SJSA1 (cell line): ENCODE results near the gene EFCAB8. TPM values are rescaled to one million over a fixed set of nuclear protein-coding genes. Genes with fewer than 3 reads are reported as not detected.

ENCODE experiments used
- DNase-seq, 2 experiments: peaks; one replicate each; pipeline ENCODE4 v3.0.0-alpha.2; 2015 to 2020; ENCODE audit warnings: low spot score in 2 of 2, low read depth in 1 of 2
- H3K27ac ChIP-seq: fragments of 250-450 bp; sonication (Bioruptor Pico); 2 replicates; pipeline ENCODE4 v1.5.1; 2020; ENCODE audit warnings: mild to moderate bottlenecking, moderate library complexity
- H3K27me3 ChIP-seq: fragments of 250-450 bp; sonication (Bioruptor Pico); replicated peaks from 2 replicates; pipeline ENCODE4 v1.5.1; 2020; ENCODE audit warnings: mild to moderate bottlenecking, moderate library complexity
- H3K36me3 ChIP-seq: fragments of 250-450 bp; sonication (Bioruptor Pico); 2 replicates; pipeline ENCODE4 v1.5.1; 2020; ENCODE audit warnings: mild to moderate bottlenecking
- H3K4me1 ChIP-seq: fragments of 250-450 bp; sonication (Bioruptor Pico); replicated peaks from 2 replicates; pipeline ENCODE4 v1.6.1; 2021; ENCODE audit warnings: mild to moderate bottlenecking
- H3K4me3 ChIP-seq: fragments of 250-450 bp; sonication (Bioruptor Pico); 2 replicates; pipeline ENCODE4 v1.5.1; 2020; ENCODE audit warnings: mild to moderate bottlenecking
- H3K9me3 ChIP-seq: fragments of 250-450 bp; sonication (Bioruptor Pico); replicated peaks from 2 replicates; pipeline ENCODE4 v1.5.1; 2020; ENCODE audit warnings: mild to moderate bottlenecking
- total RNA-seq: library from RNA; depleted of rRNA; stranded (reverse); fragments of >200 nt; shearing (Covaris generic); gene quantifications from 2 replicates; pipeline ENCODE4 v1.2.3, GENCODE V29; 2014

EFCAB8 gene
- total RNA-seq, 1 experiment from 2014 or later, result 0.08 TPM

DNA sequence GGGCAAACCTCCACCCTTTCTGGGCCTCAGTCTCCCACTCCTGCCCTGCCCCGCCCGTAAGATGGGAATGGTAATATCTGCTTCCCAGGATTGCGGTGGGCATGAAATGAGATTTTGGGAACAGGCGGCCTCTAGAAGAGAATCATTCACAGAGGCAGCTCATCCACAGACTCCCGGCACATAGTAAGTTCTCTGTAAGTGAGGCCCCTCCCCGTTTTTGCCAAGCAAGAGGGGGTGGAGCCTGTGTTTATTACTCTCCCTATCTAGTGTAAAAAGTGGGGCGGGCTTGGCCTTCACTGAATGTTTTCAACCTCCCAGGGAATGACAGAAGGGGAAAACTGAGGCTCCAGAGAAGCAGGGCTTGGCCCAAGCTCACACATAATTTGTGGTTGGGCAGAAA is 125.5 kb downstream of the EFCAB8 start:
- H3K27ac ChIP-seq, result no peak overlapping the region
- H3K9me3 ChIP-seq, result peaks cover 7% of the 10 kb centered on the region
- peaks cover 30% of the 10 kb centered on the region for H3K4me1 ChIP-seq
- no peak for DNase-seq
- H3K27me3 ChIP-seq, result no peaks in the 10 kb centered on the region
- H3K36me3 ChIP-seq, result no peaks in the 10 kb centered on the region
- H3K4me3 ChIP-seq, result no peak overlapping the region

DNA sequence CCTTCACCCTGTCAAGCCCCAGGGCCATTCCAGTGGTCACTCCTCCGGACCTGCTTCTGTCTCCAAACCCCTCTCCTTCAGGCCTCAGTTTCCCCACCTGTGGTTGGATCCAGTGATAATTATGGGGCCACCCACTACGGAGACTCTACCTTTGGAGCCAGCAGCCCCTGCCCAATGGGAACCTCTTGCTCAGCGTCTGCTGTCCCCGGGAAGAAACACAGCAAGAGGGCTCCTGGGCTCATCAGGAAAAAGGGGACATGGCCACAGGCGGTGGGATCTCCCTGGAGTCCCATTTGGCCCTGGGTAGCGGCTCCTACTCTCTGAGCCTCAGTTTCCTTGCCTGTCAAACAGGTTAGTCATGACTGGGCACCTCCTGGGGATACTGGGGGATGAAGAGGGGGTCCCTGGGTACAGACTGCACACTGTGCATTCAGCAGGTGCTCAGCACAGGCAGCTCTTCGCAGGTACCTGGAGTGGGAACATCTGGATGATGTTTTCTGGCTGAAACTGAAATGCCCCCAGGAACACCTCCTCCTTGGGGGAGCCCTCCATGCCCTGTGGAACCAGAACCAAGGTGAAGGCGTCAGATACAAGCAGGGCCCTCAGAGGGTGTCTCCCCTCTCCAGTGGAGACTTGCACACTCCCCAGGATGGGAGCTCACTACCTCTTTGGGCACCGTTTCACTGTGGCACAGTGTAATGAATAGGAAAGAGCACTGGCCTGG is 126.1 kb downstream of the EFCAB8 start:
- H3K9me3 ChIP-seq, result peaks cover 7% of the 10 kb centered on the region
- H3K4me1 ChIP-seq, result peaks cover 24% of the 10 kb centered on the region
- DNase-seq, result no peak
- H3K27me3 ChIP-seq, result no peaks in the 10 kb centered on the region
- no peak overlapping the region for H3K4me3 ChIP-seq
- no peak overlapping the region for H3K27ac ChIP-seq
- no peaks in the 10 kb centered on the region for H3K36me3 ChIP-seq

DNA sequence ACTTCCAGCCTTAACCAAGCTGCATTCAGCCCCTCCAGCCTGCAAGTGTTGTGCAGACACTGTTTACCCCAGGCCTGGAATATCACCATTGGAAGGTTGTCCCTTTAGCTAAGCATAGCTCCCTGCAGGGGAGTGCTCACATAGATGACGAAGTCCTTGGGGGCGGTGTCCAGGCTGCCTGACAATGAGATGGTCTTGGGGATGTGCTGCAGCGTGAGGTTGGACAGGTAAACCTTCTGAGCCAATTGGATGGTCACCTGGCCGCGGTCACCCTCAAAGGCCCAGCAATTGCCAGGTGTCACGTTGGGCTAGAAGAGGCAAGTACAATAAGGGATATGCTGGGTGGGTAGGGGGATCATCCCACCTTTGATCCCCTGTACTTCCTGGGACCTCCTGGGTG is 126.9 kb downstream of the EFCAB8 start:
- DNase-seq, result no peak
- Histone ChIP-seq H3K27ac (no peak overlapping the region), H3K36me3 (no peaks in the 10 kb centered on the region), H3K9me3 (peaks cover 7% of the 10 kb centered on the region), H3K4me1 (peaks cover 18% of the 10 kb centered on the region), H3K27me3 (no peaks in the 10 kb centered on the region), H3K4me3 (no peak overlapping the region)

DNA sequence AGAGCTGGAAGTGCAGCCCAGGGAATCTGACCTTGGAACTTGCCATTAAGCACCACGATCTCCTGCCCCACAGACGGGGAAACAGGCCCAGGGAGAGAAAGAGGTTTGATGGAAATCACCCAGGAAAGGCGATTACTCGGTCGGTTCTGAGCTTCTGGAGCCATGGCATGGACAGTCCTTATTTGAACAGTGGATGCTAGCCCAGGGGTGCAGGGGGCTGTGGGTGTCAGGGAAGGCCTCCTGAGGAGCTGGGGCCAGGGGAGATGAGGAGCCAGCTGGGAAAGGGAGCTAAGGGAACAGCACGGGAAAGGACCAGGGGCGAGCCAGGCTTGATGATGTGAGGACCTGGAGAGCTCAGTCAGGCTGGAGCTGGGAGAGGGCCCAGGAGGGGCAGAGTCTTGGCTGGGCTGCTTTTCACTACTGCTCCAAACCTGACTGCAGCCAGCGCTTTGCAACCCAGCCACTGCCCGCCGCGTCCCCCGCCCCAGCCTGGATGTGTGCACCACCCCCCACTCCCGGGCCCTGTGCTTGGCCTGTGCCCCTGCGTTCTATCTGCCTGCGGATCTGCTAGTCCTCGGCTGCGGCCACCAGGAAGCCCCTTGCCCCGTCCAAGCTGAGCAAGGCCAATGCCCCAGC is 127.7 kb downstream of the EFCAB8 start:
- H3K4me1 ChIP-seq, result peaks cover 9% of the 10 kb centered on the region
- H3K36me3 ChIP-seq, result no peaks in the 10 kb centered on the region
- H3K4me3 ChIP-seq, result no peak overlapping the region
- DNase-seq, result no peak
- no peak overlapping the region for H3K27ac ChIP-seq
- no peaks in the 10 kb centered on the region for H3K9me3 ChIP-seq
- H3K27me3 ChIP-seq, result 0 out of 2 replicates have a peak, but pooled peaks cover 2% of the 10 kb centered on the region

DNA sequence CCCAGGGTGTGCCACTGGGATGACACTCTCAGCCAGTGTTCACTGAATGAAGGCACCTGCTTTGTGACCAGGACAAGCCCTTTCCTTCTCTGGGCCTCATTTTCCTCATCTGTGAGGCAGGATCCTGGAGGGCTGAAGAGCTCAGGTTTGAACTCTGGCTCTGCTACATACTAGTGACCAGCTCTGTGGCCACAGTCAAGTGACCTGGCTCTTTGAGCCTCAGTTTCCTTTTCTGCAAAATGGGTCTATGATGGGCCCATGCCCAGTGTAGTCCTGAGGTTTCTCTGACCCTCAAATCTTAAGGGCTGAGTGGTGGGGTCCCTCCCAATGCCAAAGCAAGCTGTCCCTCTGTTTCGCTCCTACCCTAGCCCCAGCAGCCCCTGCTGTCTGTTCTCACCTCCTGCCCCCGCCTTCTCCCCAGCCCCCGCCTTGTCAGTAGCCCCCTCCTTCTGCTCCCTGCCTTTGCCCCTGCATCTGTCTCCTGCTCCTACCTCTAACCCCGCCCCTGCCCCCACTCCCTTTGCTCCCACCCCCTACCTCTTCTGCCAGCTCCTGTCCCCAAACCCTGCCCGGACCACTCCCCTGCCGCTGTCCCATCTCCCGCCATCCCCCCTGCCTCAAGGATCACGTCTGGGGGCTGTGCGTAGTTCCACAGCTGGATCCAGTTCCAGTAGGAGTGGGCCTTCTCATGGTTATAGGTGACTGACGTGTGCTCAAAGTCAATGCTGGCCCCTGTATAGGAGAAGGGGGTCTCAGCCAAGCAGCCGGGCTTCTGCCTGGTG is 128.5 kb downstream of the EFCAB8 start:
- Histone ChIP-seq H3K27me3 (0 out of 2 replicates have a peak, but pooled peaks cover 2% of the 10 kb centered on the region), H3K27ac (no peak overlapping the region), H3K4me1 (peaks cover 8% of the 10 kb centered on the region), H3K36me3 (no peaks in the 10 kb centered on the region), H3K4me3 (no peak overlapping the region), H3K9me3 (no peaks in the 10 kb centered on the region)
- DNase-seq, result no peak

DNA sequence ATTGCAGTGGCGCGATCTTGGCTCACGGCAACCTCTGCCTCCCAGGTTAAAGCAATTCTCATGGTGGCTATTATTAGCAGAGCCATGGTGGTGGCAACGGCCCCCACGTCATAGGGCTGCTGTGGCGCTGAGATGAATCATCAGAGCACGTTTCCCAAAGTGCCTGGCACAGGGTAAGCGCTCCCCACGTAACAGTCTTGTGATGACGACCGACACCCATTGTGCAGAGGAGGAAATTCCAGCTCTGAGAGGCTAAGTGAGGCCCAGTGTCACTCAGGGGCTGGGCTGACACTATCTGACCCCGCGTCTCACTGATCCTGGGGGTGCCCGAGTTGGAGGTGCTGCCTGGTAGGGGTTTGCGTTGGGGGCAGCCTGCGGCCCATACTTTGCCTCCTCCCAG is 129.3 kb downstream of the EFCAB8 start:
- Histone ChIP-seq H3K27ac (no peak overlapping the region), H3K4me1 (peaks cover 2% of the 10 kb centered on the region)
- DNase-seq, result no peak

DNA sequence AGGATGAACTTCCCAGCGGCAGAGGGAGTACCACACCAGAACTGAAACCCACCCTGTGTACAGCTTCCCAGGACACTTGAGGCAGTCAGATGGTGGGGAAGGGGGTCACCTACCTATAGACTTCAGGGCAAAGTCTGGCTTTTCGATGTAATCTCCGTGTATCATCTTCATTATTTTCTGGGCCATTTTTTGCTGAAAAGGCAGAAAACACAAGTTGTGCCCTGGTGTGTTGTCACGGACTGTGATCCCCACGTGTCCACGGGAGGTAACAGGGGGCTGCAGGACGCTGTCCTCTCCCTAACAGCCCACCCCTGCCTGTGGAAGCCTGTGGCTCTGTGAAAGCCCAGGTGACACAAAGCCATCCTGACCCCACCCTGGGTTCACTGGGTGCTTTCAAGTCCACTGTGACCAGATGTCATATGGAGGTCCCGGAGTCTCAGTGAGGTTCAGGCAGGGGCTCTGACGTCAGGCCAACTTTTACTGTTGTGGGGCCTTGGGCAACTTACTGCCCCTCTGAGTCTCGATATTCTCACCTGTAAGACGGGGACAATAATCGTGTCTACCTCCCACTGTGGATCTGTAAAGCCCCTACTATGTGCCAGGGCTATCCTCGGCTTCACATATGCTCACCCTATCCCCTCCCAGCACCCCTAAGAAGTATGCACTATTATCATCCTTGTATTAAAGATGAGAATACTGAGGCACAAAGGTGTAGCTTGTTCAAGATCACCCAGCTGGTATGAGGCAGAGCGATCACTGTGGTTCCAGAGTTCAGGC is 131.0 kb downstream of the EFCAB8 start:
- DNase-seq, result no peak
- Histone ChIP-seq H3K9me3 (0 out of 2 replicates have a peak, but pooled peaks cover 3% of the 10 kb centered on the region), H3K36me3 (no peaks in the 10 kb centered on the region), H3K27ac (no peak overlapping the region), H3K27me3 (0 out of 2 replicates have a peak, but pooled peaks cover 2% of the 10 kb centered on the region), H3K4me3 (no peak overlapping the region), H3K4me1 (no peaks in the 10 kb centered on the region)

More for the DNA sequence above, 129.3 kb downstream of the EFCAB8 start:
- Histone ChIP-seq H3K9me3 (0 out of 2 replicates have a peak, but pooled peaks cover 3% of the 10 kb centered on the region), H3K4me3 (no peak overlapping the region), H3K36me3 (no peaks in the 10 kb centered on the region), H3K27me3 (0 out of 2 replicates have a peak, but pooled peaks cover 2% of the 10 kb centered on the region)

DNA sequence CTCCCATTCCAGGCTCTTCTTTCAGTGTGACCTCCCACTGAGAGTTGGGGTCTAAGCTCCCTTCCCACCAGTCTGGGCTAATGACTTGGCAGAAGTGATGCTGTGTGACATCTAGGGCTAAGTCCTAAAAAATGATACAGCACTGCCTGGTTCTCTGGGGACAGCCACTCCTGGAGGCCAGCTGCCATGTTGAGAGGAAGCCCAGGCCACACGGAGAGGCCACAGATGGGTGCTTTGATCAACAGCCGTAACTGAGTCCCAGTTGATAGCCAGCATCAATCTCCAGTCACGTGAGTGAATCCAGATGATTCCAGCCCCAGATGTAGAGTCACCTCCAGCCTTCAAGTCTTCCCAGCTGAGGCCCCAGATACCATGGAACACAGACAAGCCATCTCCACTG is 131.7 kb downstream of the EFCAB8 start:
- Histone ChIP-seq H3K27me3 (0 out of 2 replicates have a peak, but pooled peaks cover 2% of the 10 kb centered on the region), H3K9me3 (0 out of 2 replicates have a peak, but pooled peaks cover 4% of the 10 kb centered on the region), H3K4me3 (no peak overlapping the region), H3K27ac (no peak overlapping the region), H3K36me3 (no peaks in the 10 kb centered on the region), H3K4me1 (no peaks in the 10 kb centered on the region)
- DNase-seq, result no peak

DNA sequence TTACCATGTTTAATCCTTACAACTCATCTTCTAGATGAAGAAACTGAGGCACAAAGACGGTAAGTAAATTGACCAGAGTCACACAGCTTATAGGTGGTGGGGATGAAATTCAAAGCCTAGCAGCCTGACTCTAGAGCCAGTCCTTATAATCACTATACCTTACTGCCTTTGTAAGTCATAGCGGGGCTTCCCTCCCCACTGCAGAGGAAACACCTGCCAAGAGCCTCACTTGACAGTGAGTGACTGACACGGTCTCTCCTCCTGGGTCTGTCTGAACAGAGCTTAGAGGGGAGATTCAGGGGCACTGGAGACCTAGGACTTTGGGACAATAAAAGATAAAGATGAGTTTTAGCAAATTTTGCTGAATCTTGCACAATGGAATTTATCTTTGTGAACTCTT is 132.7 kb downstream of the EFCAB8 start:
- Histone ChIP-seq H3K27ac (no peak overlapping the region), H3K9me3 (0 out of 2 replicates have a peak, but pooled peaks cover 7% of the 10 kb centered on the region), H3K4me1 (no peaks in the 10 kb centered on the region), H3K4me3 (no peak overlapping the region), H3K27me3 (0 out of 2 replicates have a peak, but pooled peaks cover 2% of the 10 kb centered on the region), H3K36me3 (no peaks in the 10 kb centered on the region)
- no peak for DNase-seq

DNA sequence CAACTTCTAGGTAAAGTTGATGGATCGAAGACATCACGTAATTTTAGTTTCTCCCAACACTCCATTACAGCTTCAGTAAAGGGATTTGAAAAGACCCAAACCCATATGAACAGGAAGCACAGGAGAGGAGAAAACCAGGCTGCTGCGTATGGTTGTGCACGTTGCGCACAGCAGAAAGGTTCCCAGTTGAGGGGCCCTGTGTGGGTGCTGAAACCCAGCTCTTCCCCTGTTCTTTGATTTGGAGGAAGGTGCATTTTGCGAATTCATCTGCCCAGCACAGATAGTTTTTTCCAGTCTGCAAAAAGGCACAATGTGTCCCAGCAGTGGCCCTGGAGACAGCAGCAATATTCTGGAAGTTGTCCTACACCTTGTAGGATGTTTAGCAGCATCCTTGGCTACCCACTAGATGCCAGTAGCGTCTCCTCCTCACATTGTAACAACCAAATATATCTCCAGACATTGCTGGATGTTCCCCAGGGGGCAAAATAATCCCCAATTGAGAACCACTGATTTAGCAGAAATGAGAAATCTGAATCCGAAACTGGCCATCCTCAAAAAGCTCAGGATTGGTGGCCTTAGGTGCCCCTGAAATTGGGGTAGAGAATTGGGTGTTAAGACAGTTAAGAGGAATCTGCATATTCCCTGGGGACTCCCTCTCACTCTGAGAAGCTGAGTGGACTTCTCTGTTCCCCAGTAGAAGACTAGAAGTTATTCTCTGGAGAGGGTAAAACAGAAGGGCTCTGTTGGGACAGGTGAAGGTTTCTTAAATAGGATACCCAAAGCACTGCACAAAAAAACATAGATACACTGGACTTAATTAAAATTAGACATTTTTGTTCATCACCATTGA is 133.3 kb downstream of the EFCAB8 start:
- Histone ChIP-seq H3K27me3 (0 out of 2 replicates have a peak, but pooled peaks cover 2% of the 10 kb centered on the region), H3K27ac (no peak overlapping the region), H3K36me3 (no peaks in the 10 kb centered on the region), H3K4me3 (no peak overlapping the region), H3K9me3 (0 out of 2 replicates have a peak, but pooled peaks cover 7% of the 10 kb centered on the region), H3K4me1 (no peaks in the 10 kb centered on the region)
- DNase-seq, result no peak

DNA sequence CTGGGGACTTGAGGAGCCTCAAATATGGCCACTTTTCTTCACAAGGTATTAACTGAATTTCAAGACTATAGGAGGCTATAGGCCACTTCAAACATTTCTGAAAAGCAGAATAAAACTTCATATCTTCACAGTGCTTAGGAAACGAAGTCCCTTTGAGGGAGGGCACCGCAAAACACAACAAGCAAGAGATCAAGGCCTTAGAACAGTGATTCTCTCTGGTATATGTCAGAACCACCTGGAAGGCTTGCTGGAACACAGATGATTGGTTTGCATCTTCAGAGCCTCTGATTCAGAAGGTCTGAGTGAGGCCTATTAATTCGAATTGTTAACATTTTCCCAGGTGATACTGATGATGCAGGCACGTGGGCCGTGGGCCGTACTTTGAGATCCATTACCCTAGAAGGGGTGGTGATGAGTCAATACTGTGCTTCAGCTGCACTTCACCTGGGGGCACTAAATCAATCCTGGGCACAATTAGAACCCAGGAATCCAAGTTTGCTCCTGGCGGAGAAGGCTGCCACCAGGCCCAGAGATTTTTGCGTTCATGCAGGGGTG is 134.8 kb downstream of the EFCAB8 start:
- no peaks in the 10 kb centered on the region for H3K36me3 ChIP-seq
- 0 out of 2 replicates have a peak, but pooled peaks cover 2% of the 10 kb centered on the region for H3K27me3 ChIP-seq
- no peaks in the 10 kb centered on the region for H3K4me1 ChIP-seq
- DNase-seq, result no peak
- no peak overlapping the region for H3K27ac ChIP-seq
- no peak overlapping the region for H3K4me3 ChIP-seq
- 0 out of 2 replicates have a peak, but pooled peaks cover 7% of the 10 kb centered on the region for H3K9me3 ChIP-seq

DNA sequence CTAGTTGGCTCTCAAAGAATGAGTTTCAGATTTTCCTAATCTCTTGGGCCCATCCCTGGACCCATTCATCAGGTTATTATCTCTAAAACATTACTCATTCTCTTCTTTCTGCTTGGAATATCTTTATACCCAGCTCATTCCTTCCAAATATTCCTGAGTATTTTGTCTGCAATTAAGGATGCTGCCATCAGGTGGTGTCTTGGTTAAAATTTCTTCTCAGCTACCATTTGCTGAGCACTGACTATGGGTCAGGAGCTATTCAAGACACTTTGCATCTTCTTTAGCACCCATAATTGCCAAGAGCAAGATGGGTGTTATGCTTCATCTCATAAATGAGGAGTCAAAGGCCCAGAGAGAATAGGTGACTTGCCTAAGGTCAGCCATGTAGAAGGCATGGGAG is 137.1 kb downstream of the EFCAB8 start:
- 0 out of 2 replicates have a peak, but pooled peaks cover 2% of the 10 kb centered on the region for H3K27me3 ChIP-seq
- DNase-seq, result no peak
- no peaks in the 10 kb centered on the region for H3K36me3 ChIP-seq
- no peak overlapping the region for H3K27ac ChIP-seq
- no peak overlapping the region for H3K4me3 ChIP-seq
- no peaks in the 10 kb centered on the region for H3K4me1 ChIP-seq
- H3K9me3 ChIP-seq, result 0 out of 2 replicates have a peak, but pooled peaks cover 7% of the 10 kb centered on the region
